ENCODE results near the gene AUTS2.

AUTS2 gene

GRCh38 chr7:69813637-69814240 is 215.5 kb downstream of the AUTS2 start:
- H4K20me1 ChIP-seq (ENCODE audit: low read depth, low read length), result peaks cover 12% of the 10 kb centered on the region; the same call in 1 of the 2 replicates
- no peaks in the 10 kb centered on the region for H3K36me3 ChIP-seq (ENCODE audit: low read length)
- no peak overlapping the region for H3K9ac ChIP-seq (ENCODE audit: low read length)
- H3K9me2 ChIP-seq (replicated peaks; ENCODE audit: insufficient read depth, low read length), result no peaks in the 10 kb centered on the region
- no peaks in the 10 kb centered on the region for H3K27me3 ChIP-seq (ENCODE audit: low read length)
- no peaks in the 10 kb centered on the region for H3K9me3 ChIP-seq (ENCODE audit: insufficient read depth, low read length)
- H2AFZ ChIP-seq (ENCODE audit: low read depth, low read length, severe bottlenecking), result no peak overlapping the region
- TF ChIP-seq, protein P1, sequence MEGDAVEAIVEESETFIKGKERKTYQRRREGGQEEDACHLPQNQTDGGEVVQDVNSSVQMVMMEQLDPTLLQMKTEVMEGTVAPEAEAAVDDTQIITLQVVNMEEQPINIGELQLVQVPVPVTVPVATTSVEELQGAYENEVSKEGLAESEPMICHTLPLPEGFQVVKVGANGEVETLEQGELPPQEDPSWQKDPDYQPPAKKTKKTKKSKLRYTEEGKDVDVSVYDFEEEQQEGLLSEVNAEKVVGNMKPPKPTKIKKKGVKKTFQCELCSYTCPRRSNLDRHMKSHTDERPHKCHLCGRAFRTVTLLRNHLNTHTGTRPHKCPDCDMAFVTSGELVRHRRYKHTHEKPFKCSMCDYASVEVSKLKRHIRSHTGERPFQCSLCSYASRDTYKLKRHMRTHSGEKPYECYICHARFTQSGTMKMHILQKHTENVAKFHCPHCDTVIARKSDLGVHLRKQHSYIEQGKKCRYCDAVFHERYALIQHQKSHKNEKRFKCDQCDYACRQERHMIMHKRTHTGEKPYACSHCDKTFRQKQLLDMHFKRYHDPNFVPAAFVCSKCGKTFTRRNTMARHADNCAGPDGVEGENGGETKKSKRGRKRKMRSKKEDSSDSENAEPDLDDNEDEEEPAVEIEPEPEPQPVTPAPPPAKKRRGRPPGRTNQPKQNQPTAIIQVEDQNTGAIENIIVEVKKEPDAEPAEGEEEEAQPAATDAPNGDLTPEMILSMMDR (IDR thresholded peaks at IDR 0.05; ENCODE audit: insufficient read depth, low read length, poor library complexity, severe bottlenecking), result no peak
- TF ChIP-seq EZH2phosphoT487 (conservative IDR thresholded peaks at IDR 0.05; ENCODE audit: low read length), result no peak
- peaks cover 16% of the 10 kb centered on the region; the same call in 1 of the 2 replicates for H3K79me2 ChIP-seq (ENCODE audit: insufficient read depth, low read length)
- H3K4me3 ChIP-seq (ENCODE audit: insufficient read depth, low read length, poor library complexity, severe bottlenecking), result no peak overlapping the region
- no peak overlapping the region for H3K4me2 ChIP-seq (ENCODE audit: low read depth, low read length, poor library complexity, severe bottlenecking)
- no peaks in the 10 kb centered on the region for H3F3A ChIP-seq (ENCODE audit: insufficient read depth)
- H3K27ac ChIP-seq (ENCODE audit: low read depth, low read length), result no peak overlapping the region

DNA sequence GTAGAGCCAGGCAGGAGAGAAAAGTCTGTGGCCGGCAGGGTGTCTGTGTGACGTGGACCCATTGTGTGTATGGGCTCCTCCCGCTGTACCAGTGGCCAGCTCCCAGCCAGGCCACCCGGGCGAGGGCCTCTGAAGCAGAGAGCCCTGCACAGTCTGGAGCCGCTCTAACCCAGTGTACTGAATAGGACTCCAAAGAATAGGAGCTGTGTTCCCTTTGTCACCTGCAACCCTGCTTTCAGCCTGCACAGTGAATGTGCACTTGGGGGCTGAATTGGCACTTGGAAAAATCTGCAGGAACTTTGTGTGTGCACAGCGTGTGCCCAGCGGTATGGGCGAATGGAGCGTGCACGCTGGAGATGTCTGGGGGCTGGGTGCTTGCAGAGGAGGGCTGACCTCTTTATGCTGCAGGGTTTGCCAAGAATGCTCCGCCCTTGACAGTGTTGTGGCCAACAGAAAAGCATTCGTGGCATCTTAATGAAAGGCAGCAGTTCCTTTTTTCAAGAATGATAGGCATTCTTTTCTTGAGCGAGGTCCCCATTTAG is 216.2 kb downstream of the AUTS2 start:
- Histone ChIP-seq H3K9me3 (ENCODE audit: insufficient read depth, low read length) (no peaks in the 10 kb centered on the region), H3K9me2 (replicated peaks; ENCODE audit: insufficient read depth, low read length) (no peaks in the 10 kb centered on the region), H3K27ac (ENCODE audit: low read depth, low read length) (no peak overlapping the region), H4K20me1 (ENCODE audit: low read depth, low read length) (peaks cover 12% of the 10 kb centered on the region; the same call in 1 of the 2 replicates), H3K4me2 (ENCODE audit: low read depth, low read length, poor library complexity, severe bottlenecking) (no peak overlapping the region), H3K36me3 (ENCODE audit: low read length) (no peaks in the 10 kb centered on the region), H3K9ac (ENCODE audit: low read length) (no peak overlapping the region), H2AFZ (ENCODE audit: low read depth, low read length, severe bottlenecking) (no peak overlapping the region), H3K27me3 (ENCODE audit: low read length) (no peaks in the 10 kb centered on the region), H3F3A (ENCODE audit: insufficient read depth) (no peaks in the 10 kb centered on the region), H3K79me2 (ENCODE audit: insufficient read depth, low read length) (peaks cover 23% of the 10 kb centered on the region; the same call in 1 of the 2 replicates), H3K4me3 (ENCODE audit: insufficient read depth, low read length, poor library complexity, severe bottlenecking) (no peak overlapping the region)
- TF ChIP-seq, protein P1 (IDR thresholded peaks at IDR 0.05; ENCODE audit: insufficient read depth, low read length, poor library complexity, severe bottlenecking), result no peak
- no peak for TF ChIP-seq EZH2phosphoT487 (conservative IDR thresholded peaks at IDR 0.05; ENCODE audit: low read length)

- Histone ChIP-seq H3K4me2 (ENCODE audit: low read depth, low read length, poor library complexity, severe bottlenecking) (no peak overlapping the region), H3K4me3 (ENCODE audit: insufficient read depth, low read length, poor library complexity, severe bottlenecking) (no peak overlapping the region), H3K9me3 (ENCODE audit: insufficient read depth, low read length) (no peaks in the 10 kb centered on the region), H3K27ac (ENCODE audit: low read depth, low read length) (no peak overlapping the region), H2AFZ (ENCODE audit: low read depth, low read length, severe bottlenecking) (no peak overlapping the region), H3K79me2 (ENCODE audit: insufficient read depth, low read length) (peaks cover 26% of the 10 kb centered on the region; the same call in 1 of the 2 replicates), H3K9ac (ENCODE audit: low read length) (no peak overlapping the region), H4K20me1 (ENCODE audit: low read depth, low read length) (peaks cover 12% of the 10 kb centered on the region; the same call in 1 of the 2 replicates), H3K9me2 (replicated peaks; ENCODE audit: insufficient read depth, low read length) (no peaks in the 10 kb centered on the region), H3F3A (ENCODE audit: insufficient read depth) (no peaks in the 10 kb centered on the region), H3K27me3 (ENCODE audit: low read length) (no peaks in the 10 kb centered on the region), H3K36me3 (ENCODE audit: low read length) (no peaks in the 10 kb centered on the region)
- TF ChIP-seq, protein P1 (IDR thresholded peaks at IDR 0.05; ENCODE audit: insufficient read depth, low read length, poor library complexity, severe bottlenecking), result no peak
- TF ChIP-seq EZH2phosphoT487 (conservative IDR thresholded peaks at IDR 0.05; ENCODE audit: low read length), result no peak
These were observed 218.2 kb downstream of the AUTS2 start for GRCh38 chr7:69816501-69816900.

Measured in SU-DHL-6 (cell line).